ENCODE data around the gene PPAN.

GRCh38 chr19:10095622-10095947 is 10.6 kb upstream of the PPAN start:
- TF ChIP-seq POLR2AphosphoS5 (IDR thresholded peaks at IDR 0.05; ENCODE audit: low read depth, low read length), result no peak
- no peak for TF ChIP-seq CTCF (IDR thresholded peaks at IDR 0.05 in 2 of 3, conservative IDR thresholded peaks at IDR 0.05 in 1 of 3; ENCODE audit: borderline replicate concordance in 1 of 3, insufficient read depth in 1 of 3, low read depth in 2 of 3, low read length in 2 of 3)
- no peak for TF ChIP-seq EZH2 (IDR thresholded peaks at IDR 0.05)
- TF ChIP-seq ZNF274 (IDR thresholded peaks at IDR 0.05; ENCODE audit: low read depth, low read length), result no peak
- no peak for TF ChIP-seq EZH2phosphoT487 (IDR thresholded peaks at IDR 0.05; ENCODE audit: borderline replicate concordance)
- TF ChIP-seq YY1 (IDR thresholded peaks at IDR 0.05; ENCODE audit: extremely low read depth, insufficient replicate concordance, low read depth, low read length), result no peak
- no peak for TF ChIP-seq RAD21 (IDR thresholded peaks at IDR 0.05; ENCODE audit: low read depth)
- no peak for TF ChIP-seq ZBTB33 (IDR thresholded peaks at IDR 0.05; ENCODE audit: extremely low read depth, insufficient replicate concordance, low read length)
- TF ChIP-seq POLR2A (IDR thresholded peaks at IDR 0.05; ENCODE audit: borderline replicate concordance, extremely low read depth, insufficient read depth, insufficient read length), result no peak
- 0 out of 2 replicates have a peak, but pooled peaks have one; percentile 37 for TF ChIP-seq SIN3A (IDR thresholded peaks at IDR 0.05; ENCODE audit: low read depth)
- TF ChIP-seq ELF1 (IDR thresholded peaks at IDR 0.05; ENCODE audit: borderline replicate concordance, low read depth), result no peak
- TF ChIP-seq REST (IDR thresholded peaks at IDR 0.05; ENCODE audit: low read depth), result no peak
- no peak for TF ChIP-seq SP1 (IDR thresholded peaks at IDR 0.05; ENCODE audit: low read depth)
